ENCODE measurements around the gene COL16A1.
A peak's percentile ranks its signal among the peaks of the same experiment; 100 is the strongest.

COL16A1 gene

DNA sequence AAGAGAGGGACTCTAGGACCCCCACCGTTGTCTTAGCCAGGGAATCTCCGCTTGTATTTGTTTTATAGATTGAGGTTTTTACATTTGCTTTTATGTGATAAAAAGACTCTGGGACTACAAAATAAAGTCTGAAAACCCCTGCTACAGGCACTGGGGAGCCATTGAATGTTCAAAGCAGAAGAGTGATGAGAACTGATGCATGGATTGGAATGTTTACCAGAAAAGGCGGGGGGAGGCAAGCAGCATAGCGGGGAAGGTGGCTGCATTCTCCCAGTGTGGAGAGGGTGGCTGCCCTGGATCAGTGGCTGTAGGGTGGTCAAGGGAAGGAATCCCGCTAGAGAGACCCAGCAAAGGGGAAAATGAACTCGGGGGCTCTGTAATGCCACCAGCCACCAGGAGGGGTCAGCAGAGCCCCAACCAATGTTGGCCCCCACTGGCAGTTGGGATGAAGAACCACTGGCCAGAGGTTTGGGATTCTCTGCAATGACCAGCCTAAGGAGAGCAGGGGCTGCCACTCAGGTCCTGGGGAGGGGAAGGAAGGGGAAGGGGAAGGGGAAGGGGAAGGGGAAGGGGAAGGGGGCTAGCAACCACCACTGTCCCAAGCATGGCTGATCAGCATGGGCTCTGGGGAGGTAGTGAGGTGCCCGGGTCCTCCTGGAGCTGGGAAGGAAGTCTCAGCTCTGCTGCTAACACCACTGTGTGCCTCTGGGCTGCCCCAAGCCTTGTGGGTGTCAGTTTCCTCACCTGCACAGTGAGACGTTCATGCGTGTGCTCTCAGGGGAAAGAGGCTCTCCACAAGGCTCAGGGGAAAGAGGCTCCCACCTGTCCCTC lies 40.0 kb downstream of the COL16A1 start:
- peak; percentile 43 to 65 for DNase-seq

DNA sequence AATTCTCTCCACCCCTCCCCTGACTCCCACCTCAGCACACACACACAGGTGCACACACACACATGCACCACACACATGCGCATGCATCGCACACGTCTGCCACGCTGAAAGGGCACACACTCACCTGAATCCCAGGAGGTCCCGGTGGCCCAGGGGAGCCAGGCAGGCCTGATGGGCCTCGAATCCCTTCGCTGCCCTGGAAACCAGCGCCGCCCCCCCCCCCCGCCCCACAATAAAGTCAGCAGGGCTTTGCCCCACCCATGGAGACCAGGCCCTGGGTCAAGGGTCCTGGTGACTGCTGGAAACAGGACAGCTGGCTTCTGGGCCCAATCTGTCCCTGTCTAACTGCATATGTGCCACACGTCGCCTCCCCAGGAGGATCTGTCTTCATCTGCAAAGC lies 41.4 kb downstream of the COL16A1 start:
- DNase-seq: no peak

DNA sequence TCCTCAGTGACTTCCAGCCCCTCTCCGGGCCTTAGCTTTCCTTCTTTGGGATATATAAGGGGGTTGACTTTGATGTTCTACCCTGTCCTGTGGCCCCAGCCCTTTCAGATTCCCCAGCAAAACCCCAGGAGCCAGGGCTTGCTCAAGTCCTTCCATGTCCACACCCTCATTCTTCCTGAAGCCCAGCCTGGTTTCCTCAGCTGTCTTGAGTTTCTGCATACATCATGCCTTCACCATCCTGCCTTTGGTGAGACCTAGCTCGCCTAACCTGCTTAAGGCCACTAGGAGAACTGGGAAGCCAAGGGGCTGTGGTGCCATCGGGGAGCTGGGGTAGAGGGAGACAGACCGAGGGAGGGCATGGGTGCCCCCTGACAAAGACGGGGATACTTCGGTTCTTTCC lies 42.0 kb downstream of the COL16A1 start:
- no peak for DNase-seq

DNA sequence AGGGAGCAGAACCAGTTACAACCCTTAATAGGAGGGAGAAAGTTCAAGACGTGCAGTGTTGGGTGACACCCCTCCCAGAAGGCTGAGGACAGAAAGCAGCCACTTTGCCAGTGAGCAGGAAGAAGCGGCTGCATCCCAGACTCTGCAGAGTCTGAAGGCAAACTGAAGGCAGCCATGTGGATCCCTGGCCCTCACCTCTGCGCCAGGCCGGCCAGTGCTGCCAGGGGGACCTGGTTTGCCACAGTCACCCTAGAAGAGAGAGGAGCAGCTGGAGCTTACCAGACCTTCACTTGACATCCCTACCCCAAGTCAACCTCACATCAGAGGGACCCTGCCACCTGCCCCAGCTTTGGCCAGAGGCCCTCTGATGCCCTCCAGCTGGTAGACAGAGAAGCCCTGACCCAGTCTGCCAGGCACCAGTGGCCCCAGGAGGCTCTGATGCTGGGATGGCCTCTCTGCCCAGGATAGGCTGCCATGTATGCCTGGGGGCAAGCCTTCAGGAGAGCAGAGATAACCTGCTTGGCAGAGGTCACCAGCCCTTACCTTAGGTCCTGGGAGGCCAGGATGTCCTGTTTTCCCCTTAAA lies 42.9 kb downstream of the COL16A1 start:
- no peak for DNase-seq

DNA sequence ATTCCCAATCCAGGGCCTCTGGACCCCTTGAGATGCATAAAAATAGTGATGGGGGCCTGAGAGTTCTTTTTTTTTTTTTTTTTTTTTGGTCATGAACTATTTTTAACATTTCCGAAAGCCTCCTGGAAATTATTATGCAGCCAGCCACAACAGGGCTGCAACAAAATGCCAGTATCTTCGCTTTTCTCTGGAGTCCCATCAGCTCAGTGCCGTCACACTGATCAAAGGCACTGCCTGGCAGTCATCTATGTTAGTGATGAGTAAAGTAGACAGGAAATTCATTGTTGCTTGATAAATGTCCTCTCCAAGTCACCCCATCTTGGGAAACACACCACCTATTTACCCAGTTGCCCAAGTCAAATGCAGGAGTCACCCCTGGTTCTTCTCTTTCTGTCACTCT lies 43.9 kb downstream of the COL16A1 start:
- DNase-seq: no peak

DNA sequence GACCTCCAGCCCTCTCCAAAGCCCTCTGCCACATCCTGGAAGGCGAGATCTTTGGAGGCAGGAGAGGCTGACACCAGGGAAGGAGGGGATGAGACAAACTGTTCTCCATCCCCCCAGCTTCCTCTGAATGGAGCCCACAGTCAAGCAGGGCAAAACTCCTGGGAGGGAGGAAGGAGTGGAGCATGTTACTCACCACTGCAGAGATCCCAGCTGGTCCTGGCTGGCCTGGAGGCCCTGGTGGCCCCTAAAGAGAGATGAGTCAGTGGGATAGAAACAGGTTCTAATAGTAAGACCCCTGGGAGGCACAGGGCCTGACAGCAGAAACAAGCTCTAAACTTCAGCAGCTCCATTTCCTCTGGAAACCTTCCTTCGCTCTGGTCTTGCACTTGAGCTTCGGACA lies 45.1 kb downstream of the COL16A1 start:
- no peak for DNase-seq

DNA sequence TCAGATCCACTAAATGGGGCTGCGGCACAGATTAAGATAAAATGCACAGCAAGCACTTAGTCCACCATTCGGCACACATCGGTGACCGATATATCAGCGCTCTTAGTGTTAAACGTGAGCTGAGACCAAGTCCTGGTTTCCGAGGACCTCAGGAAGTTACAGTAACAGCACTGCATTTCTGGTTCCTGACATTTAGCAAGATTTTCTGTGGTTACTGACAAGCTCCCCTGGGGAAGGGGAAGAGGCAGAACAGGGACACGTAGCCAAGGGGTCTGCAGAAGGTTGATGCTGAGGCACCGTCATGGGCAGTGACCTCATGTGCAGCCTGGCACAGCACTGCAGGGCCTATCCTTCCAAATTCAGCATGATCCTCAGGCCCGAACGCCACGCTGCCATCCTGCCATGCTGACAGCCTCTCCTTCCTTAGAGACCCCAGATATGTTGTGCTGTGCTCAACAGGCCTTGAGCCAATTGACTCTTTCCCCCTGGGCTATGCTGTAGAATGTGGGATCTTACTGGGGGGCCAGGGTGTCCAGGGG lies 45.8 kb downstream of the COL16A1 start:
- DNase-seq: no peak

DNA sequence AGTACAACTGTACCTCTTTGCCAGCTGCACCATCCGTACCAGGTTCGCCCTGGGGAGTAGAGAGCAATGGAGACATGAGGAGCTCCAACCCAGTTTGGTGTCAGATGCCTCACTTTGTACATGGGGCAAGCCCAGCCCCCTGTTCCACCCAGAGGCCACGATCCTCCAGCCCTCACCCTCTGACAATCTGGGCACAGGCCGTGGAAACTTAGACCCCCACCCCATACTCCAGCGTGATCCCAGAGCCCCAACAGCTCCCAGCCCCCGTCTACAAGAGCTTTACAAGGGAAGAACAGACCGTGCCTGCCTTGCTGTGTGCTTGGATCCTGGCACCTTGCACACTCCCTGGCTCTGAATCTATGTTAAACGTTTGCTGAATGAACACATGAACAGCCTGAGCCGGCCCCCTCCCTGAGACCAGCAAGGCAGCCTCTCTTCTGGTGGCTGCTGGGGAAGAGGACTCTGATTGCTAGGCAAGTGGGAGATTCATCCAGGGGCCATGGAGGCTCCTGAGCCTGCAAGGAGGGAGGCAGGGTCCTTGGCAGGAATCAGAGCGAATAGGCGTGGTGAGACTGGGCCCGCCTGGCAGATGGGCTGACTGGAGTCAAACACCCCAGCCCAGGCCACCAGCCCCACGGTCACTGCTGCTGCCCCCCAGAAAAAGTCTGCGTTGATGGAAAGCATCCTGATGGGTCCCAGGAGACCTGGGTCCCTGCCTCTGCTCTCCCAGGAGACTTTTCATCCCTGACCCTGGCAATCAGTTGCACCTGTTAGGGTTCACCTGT lies 46.6 kb downstream of the COL16A1 start:
- no peak for DNase-seq

DNA sequence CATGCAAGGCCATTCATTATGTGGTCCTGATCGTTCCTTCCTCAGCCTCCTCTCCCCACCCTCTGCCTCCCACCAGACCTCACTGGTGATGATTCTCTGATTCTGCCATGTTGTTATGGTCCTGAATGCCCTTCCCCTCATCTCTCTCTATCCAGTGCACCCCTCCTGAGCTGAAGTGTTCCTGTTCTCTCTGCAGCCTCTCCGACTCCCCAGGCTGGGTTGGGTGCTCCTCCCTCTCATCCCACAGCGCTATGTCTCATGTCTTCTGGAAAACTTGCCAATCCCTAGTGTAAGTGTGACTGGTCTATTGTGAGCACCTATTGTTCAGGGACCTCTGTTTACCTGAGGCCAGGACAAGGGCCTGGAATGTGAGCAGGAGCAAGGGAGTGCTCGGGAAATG lies 48.1 kb downstream of the COL16A1 start:
- no peak for DNase-seq

DNA sequence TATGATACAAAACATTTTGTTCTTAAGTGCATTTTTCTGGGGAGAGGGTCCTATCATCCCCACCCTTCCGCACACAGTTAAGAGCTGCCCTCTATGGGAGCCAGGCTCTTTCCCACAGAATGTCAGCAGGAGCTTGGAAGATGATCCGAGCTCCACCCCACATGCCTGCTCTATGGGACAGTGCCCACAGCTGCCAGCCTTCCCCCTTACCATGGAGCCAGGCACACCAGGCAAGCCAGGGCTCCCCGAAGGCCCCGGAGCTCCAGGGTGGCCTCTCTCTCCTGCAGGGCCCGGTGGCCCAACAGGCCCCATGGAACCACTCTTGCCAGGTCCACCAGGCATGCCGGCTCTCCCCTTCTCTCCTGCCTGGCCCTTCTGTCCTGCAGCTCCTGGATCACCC lies 48.7 kb downstream of the COL16A1 start:
- no peak for DNase-seq

DNA sequence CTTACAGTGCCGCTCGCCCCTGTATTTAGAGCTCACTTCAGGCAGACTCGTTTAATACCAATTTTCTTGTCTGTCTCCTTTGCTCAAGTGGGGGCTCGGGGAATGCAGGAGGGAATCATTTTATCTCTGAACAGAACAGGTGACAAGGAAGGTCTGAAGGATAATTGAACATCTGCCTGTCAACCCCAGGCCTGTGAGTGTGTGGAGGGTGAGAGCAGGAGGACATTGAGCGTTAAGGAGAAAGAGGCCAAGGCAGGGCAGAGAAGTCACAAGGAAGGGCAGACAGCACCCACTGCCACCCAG lies 49.4 kb downstream of the COL16A1 start:
- no peak for DNase-seq

DNA sequence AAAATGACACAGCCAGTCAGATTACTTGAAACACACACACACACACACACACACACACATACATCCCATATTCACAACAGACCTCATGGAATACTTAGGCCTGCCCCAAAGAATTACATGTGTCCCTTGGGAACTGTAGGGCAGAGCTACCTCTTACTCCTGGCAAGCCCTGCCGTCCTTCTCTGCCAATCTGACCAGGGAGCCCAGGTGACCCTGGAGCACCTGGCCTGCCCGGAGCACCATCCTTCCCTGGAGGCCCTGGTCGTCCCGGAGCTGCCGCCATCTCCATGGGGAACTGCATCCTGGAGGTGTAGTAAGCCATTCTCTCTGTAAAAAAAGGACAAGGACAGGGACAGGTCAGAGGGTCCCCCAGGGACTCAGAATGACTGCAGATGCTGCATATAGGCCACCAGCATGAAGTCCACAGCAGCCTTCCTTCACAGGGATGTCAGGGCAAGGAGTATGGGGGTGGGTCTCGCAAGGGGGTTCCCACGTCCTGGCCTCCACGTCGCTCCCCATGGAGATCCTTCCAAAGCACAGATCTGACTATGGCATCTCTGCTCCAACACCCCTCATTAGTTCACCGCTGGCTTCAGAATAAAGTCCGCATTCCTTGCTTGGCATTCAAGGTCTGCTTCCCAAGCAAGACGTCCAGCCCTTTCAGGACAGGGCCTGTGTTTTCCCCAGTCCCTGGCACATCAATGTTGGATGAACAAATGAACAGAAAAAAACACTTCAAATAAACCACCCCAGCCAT lies 49.9 kb downstream of the COL16A1 start:
- no peak for DNase-seq

DNA sequence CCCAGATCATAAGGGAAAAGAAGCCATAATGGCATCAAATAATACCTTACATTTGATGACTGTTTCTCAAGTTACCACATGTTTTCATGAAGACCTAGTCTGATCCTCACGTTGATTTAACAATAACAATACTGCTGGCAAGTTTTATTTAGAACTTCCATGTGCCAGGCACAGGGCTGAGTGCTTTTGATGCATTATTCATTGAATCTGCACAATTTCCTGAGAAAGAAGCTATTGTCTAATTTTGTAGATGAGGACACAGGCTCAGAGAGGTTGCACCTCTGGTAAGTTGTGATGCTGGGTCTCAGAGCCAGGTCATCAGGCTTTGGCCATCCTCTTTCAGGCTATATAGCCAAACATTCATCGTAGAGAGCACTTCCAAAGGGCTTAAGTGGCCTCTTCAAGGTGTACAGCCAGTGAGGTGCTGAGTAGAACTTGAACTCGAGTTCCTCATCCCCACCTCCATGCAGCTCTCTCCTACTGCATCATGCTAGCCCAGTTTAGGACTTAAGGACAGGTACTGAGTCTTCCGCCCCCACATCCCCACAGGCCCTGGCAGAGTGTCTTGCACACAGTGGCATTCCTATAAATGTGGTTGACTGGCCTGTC lies 50.8 kb downstream of the COL16A1 start:
- no peak for DNase-seq

DNA sequence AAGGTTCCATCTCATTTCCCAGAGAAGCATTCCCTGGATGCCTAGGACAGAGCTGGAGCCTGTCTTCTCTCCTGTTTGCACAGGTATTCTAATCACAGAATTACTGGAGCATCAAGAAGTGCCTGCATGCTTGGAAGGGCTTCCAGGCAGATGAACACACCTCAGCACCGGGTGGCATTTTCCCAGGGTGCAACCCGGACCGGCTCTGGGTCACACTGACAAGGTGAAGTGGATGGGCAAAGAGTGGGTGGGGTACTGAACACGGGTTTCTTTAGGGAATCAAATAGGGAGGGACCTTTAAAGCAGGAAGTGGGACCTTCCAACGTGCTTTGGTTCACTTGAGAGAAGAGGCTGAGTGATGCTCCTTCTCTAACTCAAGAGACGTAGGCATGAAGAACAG lies 52.1 kb downstream of the COL16A1 start:
- DNase-seq: no peak

DNA sequence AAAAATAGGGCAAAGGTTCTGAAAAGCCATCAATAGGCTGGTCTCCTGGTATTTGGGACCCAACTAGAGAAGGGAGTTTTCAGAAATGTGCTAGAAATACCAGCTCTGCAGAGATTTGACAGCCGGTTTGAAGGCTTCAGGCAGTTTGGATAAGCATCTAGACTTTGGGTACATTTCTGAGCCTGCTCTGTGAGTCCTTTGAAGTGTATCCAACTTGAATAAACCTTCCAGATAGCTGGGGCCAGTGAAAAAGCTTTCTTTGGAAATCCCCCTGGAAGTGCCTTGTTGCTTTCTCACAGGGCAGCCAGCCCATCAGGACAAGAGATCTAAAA lies 52.8 kb downstream of the COL16A1 start:
- DNase-seq: no peak

DNA sequence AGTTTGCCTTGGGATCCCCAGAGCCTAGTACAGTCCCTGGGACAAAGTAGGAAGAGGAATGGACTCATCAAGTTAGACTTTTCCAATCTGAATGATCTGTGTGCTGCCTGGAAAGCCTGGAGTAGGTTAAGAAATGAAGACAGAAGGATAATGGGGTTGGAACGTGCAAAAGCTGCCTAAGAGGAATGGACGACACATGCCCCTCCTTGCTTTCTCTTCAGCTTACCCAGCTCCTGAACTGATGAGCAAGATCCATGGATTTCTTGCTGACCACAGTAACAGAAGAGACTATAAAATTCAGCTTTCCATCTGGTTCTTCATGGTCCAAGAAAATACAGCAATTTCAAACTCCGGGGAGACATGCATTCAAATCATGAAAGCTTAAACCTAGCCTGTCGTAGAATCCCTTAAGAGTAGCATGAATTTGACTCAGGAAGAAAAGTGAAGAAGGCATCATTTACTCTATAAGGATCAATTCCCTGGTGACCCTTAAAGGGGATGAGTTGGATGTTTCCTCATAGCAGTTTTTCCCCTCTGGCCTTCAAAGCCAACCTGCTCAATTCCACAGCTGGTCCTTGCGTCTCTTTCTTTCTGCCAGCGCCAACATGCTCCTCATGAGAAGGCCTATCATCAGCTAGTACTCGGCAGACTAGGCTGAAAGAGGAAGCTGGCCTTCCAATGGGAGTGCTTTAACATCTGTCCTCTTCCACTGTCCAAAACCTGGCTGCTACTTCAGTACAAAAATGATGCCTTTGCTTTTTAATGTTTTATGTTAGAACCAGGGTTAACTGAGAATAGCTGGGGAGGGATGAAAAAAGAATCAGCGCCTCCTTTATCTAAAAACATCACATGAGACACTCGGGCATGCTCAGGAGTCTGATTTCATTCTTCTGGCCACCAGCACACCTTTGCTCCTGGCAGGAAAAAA lies 53.4 kb downstream of the COL16A1 start:
- no peak for DNase-seq

DNA sequence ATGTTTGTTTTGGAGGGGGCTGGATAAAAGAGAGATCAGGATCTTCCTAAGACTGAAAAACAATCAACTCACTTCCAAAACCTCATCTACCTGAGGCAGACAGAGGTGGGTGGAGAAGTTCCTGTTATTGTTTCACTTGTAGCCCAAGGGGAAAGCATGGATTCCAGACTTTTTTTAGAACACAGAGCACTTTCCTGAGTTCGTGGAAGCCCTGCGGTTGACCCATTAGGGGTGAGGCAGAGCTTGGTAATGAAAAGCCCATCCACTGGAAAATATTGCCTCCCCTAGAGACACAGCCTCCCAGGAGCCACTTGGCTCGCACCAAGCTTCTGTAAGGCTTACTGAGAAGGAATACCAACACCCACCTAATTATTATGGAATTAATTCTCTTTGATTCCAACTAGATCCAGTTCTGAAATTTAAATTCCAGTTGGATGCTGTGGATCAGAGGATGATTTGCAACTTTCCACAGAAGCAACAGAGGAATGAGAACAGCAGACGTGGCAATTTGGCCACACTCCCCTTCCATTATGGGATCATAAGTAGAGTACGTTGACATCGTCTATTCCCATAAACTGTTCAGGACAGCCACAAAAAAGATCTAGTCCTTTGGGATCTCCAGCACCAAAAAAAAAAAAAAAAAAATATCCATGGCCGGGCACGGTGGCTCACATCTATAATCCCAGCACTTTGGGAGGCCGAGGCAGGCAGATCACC lies 55.0 kb downstream of the COL16A1 start:
- DNase-seq: no peak

DNA sequence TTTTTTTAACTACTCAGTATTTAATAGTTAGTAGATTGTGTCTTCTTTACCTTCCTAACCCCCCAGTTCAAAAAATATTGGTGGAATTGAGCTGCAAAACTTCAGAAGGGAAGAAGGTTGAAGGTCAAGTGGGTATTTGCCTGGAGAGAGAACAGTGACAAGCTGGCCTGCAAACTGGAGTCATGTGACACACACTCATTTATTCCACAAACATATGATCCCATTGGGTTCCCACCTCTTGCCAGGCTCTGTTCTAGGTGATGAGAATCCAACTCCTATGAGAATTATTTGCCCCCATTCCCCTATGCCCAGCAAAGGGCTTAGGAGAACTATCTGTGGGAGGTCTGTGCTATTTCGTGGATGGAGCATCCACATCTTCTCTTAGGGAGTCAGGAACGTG lies 55.6 kb downstream of the COL16A1 start:
- DNase-seq: no peak

DNA sequence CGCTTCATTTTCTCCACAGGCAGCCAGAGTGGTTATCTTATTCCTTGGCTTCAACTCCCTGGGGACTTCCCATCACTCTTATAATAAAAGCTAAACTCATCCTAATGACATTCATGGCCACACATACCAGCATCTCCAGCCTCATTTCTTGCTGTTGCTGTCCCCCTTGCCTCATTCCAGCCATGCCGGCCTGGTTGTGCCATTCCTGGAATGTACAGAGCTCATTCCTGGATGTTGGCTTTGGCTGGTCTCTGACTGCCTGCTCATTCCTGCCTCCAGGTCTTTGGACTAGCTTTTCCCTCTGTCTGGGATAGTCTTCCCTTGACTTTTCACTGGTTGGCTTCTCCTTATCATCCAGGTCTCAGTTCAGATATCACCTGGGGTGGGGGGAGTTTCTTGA lies 56.7 kb downstream of the COL16A1 start:
- no peak for DNase-seq

DNA sequence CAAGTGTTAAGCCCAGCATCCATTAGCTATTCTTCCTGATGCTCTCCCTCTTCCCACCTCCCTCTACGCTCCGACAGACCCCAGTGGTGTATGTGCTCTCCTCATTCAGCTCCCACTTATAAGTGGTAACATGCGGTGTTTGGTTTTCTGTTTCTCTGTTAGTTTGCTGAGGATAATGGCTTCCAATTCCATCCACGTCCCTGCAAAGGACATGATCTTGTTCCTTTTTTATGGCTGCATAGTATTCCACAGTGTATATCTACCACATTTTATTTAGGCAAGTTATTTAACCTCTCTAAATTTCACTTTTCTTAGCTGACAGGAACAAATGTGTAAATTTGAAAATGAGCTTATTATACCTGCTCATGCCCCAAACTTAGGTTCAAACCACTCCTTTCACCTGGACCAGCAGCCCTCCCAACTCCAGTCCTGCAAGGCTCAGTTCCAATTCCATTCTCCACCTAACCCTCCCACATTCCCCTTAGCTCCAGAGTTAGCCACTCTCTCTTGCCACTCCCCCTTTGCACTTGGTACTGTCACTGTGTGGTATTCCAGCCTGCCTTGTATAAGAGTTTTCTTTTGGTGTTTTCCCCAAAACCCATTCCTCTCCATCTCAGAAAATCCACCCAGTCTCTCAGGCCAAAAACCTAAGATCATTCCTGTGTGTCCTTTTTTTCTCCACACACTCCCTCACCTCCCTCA lies 57.4 kb downstream of the COL16A1 start:
- no peak for DNase-seq

DNA sequence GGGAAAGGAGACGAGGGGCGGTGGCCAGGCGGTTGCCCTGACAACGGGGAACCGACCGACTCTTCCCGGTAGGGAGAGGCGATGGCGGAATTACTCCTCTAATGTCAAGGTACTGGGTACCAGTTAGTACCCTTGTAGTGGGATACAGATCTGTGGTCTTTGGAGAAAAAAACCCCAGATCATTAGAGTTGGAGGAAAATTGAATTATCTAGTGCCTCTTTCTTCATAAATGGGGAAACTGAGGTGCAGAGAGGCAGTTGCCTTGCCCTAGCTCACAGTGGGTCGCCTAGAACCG lies 58.6 kb downstream of the COL16A1 start:
- DNase-seq: no peak

Data from CD4-positive, alpha-beta T cell treated with Interferon alpha-2 for 1 hour (primary cell).